Activated CD4-positive, CD25-positive, alpha-beta regulatory T cell treated with anti-CD3 and anti-CD28 coated beads, Interleukin-2, amount 50 U/mL, for 72 hours (primary cell): ENCODE data around the gene OTOA.
A peak's percentile ranks its signal among the peaks of the same experiment; 100 is the strongest.
"Not testable (repeated sequence)": the region's sequence is repeated elsewhere in the genome, so short reads cannot be mapped to it uniquely, and the experiment has no call there.

ENCODE experiments used
- DNase-seq: peaks from one replicate; pipeline ENCODE4 v3.0.0; 2021

Gene OTOA

GRCh38 chr16:21683184-21683583 is 19.4 kb downstream of the OTOA start:
- DNase-seq, result no peak

DNA sequence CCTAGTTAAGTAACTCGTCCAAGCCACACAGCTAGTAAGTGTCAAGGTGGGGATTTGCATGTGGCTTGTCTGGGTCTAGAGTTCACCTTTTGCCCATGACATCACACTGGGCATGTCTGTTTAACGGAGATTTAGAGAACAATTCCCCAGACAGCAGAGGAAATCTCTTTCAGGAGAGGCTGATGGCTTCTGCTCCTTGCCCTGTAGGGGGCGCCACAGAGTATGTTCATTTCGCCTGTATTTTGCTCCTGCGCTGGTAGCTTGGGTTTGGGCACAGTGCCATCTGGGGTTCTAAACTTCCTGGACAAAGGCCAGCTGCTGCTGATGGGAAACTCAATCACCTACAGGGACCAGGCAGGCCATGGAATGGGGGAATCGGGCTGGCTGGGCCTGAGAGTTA is 20.4 kb downstream of the OTOA start:
- DNase-seq, result peak; percentile 53

- no peak for DNase-seq
Observed at GRCh38 chr16:21685034-21685455, 21.3 kb downstream of the OTOA start.

- no peak for DNase-seq
Observed at GRCh38 chr16:21689107-21689506, 25.3 kb downstream of the OTOA start.

DNA sequence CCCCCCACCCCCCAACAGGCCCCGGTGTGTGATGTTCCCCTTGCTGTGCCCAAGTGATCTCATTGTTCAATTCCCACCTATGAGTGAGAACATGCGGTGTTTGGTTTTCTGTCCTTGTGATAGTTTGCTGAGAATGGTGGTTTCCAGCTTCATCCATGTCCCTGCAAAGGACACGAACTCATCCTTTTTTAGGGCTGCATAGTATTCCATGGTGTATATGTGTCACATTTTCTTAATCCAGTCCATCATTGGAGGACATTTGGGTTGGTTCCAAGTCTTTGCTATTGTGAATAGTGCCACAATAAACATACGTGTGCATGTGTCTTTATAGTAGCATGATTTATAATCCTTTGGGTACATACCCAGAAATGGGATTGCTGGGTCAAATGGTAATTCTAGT is 27.2 kb downstream of the OTOA start:
- DNase-seq, result not testable (repeated sequence)

GRCh38 chr16:21694609-21695008 is 30.8 kb downstream of the OTOA start:
- DNase-seq, result no peak

DNA sequence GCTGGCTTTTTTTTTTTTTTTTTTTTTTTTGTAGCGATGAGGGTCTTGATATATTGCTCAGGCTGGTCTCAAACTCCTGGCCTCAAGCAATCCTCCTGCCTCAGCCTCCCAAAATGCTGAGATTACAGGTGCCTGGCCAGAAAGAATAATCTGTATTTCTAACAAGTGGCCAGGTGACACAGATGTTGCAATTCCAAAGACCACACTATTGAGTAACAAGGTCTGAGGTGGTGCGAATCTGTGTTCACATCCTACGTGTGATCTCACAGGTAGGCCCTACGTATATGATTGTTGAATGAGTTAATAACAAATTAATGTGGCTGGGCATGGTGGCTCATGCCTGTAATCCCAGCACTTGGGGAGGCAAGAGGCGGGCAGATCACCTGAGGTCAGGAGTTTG is 33.3 kb downstream of the OTOA start:
- DNase-seq, result no peak

DNA sequence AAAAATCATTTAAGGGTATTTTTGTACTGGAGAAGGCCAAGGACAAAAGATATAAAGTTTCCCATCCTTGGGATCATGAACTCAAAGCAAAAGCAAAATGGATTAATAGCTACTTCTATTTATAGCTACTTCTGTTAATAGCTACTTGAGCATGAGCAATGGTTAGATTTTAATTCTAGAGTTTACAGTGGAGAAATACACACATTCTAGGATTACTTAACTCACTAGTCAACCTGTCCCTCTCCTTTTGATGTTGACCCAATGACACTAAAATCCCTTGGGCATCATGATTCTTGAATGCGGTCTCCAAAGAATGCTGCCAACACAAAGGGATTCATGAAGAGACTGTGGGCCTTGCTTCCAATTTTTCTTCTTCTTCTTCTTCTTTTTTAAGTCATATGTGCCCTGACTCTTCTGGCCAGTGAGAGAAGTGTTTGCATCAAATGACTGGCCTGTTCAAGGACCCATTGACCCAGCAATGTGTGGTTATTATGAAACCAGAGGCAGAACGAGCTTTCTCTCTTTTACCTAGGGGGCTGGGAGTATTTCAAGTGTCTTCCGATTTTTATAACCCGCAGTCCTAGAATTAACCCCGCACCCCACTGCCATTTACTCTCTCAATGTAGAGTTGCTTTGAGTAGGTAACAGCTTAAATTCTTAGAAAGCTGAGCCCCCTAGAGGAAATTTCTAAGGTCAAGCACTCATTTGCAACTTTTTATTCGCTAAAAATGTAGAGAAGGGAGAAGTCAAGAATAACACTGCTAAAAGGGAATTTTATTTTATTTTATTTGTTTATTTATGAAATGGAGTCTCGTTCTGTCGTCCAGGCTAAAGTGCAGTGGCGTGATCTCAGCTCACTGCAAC is 34.6 kb downstream of the OTOA start:
- DNase-seq, result no peak

GRCh38 chr16:21701271-21701670 is 37.5 kb downstream of the OTOA start:
- no peak for DNase-seq

GRCh38 chr16:21702276-21702675 is 38.5 kb downstream of the OTOA start:
- no peak for DNase-seq

DNA sequence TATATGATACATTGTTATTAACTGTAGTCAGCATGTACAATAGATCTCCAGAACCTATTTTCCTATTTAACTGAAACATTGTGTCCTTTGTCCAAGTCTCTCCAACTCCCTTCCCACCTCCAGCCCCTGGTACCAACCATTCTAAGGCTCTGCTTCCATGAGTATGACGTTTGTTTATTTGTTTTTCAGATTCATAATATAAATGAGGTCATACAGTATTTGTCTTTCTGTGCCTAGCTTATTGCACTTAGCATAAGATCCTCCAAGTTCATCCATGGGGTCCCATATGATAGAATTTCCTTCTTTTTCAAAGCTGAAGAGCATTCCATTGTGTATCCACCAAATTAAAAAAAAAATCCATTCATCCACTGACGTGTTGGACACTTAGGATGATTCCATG is 39.4 kb downstream of the OTOA start:
- no peak for DNase-seq

DNA sequence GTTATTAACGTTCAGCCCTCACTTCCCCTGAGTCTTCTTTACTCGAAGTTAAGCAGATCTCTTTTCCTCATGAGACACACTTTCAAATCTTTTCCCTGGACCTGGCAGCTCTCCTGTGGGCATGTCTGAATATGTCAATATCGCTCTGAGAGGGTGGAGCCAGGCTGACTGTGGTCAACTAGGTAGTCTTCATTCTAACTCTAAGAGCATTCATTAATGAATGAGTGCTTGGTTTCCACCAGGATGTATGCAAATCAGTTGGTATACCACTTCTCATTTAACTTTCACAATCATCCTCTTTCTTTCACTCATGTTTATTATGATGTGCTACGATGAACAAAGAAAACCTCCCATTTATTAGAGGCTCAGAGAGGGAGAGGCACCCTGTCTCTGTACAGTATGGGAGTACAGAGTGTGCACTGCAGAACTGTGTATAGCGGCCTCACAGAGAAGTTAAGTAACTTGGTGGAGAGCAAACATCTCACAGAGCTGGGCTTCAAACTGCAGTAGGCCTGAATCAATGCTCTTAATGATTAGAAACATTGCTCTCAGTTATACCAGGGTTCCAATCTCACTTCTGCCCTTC is 39.9 kb downstream of the OTOA start:
- no peak for DNase-seq

GRCh38 chr16:21704266-21704665 is 40.5 kb downstream of the OTOA start:
- DNase-seq, result no peak

DNA sequence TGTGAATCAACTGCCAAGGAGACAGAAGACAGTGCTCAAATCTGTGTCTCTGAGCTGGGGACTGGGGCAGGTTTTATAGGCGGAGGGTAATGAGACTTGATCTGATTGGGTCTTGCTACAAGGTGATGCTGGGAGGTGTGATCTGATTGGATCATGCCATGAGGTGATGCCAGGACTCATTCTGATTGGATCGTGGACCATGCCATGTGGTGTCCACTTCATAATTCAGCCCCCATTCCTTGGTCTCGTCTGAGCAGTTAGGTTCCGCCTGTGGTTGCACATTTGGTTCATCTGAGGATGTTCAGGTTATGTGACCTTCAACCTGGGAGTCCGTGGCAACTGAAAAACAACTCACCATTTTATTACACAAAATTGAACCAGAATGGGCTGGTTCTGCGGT is 41.0 kb downstream of the OTOA start:
- DNase-seq, result no peak

DNA sequence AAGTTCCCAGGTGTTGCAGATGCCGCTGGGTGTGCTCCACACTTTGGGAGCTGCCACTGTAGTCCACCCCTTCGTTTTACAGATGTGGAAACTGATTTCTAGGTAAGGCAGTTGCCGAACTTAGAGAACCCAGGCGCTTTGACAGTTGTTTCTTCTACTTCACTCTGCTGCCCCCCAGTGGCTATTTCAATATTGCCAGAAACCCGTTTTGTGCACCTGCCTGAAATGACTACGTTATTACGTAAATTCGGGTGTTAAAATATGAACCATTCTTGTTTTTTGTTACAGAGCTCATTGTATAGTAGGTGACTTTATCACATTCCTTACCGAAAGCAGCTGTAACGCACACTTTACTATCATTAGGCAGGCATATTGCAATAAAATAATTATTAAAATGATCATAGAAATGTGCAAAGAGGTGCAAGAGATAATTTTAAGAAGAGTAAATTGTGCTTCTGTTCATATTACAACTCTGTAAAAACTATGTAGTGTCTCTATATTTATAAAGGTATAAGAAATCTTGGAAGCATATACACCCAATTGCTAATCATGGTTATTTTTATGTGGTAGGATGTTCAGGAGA is 44.9 kb downstream of the OTOA start:
- DNase-seq, result peak; percentile 82

DNA sequence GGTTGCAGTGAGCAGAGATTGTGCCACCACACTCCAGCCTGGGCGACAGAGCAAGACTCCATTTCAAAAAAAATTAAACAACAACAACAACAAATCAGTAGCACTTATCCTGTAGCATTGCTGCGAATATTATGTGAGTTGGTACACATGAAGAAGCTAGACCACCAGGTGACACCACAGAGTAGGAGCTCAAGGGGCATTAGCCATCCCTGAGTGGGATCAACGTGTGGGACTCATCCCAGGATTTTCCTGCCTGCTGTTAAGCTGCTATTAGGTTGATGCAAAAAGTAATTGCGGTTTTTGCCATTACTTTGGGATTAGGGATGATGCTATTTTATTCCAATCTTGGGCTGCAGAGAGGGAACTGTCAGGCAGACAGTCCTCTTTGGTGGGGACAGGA is 47.2 kb downstream of the OTOA start:
- no peak for DNase-seq

DNA sequence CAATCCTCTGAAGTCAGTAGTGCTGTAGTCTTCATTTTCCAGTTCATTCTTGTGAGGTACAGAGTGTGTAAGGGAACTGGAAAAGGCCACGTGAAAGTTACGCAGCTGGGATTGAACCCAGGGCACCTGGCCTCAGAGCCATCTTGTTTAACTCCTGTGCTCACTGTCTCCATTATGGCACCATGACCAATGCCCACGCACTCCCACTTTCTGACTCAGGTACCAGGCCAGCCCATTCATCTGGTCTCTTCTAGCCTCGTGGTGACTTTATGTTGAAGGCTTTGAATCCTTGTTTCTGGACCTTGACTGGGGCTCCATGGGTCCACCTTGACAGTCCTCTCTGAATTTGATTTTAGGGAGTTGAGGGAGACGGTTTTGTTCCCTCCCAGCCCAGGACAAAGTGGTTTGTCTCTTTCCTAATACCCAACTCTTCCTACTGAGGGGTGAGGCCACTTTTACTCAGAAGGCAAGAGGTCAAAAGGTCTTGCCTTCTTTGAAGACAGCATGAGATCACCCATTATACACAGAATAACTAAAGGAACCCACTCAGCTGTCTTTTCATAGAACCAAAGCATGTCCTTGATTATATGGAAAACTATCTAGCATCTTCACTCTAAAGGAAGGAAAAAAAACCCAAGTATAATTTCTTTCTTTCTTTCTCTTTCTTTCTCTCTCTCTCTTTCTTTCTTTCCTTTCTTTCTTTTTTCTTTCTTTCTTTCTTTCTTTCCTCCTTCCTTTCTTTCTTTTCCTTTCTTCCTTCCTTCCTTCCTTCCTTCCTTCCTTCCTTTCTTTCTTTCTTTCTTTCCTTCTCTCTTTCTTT is 50.0 kb downstream of the OTOA start:
- no peak for DNase-seq

DNA sequence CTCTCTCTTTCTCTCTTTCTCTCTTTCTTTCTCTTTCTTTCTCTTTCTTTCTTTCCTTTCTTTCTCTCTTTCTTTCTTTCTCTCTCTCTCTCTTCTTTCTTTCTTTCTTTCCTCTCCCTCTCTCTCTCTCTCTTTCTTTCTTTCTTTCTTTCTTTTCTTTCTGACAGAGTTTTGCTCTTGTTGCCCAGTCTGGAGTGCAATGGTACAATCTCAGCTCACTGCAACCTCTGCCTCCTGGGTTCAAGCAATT is 50.5 kb downstream of the OTOA start:
- DNase-seq, result not testable (repeated sequence)

GRCh38 chr16:21717608-21718007 is 53.8 kb downstream of the OTOA start:
- DNase-seq, result no peak

DNA sequence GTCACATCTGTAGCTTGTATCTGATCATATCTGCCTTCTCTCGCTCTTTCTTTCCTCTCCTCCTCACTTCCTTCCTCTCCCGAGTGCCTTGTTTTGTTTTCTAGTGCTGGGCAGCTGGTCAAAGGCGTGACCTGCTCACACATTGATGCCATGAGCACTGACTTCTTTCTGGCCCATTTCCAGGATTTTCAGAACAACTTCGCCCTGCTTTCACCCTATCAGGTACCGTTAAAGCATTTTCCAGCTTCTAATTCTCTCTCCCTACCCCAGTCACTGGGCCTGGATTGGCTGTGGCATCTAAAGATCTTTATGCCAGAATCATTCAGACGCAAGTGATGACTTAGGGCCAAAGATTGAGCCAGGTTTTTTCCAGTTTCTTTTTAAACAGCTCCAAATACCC is 55.5 kb downstream of the OTOA start:
- no peak for DNase-seq

DNA sequence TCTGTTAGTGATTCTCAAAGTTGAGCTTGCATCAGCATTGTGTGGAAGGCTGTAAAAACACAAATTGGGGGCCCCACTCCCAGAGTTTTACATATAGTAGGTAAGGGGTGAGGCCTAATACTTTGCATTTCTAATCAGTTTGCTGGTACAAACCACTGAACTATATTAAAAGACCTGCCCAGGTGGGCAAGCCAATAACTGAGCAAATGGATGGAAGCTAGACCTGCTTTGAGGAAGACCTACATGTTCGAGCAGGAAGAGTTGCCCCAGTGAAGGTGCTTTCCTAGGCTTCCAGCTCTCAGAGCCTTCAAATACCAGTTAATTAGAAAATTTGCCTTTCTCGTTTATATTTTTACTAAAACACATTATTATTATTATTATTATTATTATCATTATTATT is 56.8 kb downstream of the OTOA start:
- DNase-seq, result no peak

DNA sequence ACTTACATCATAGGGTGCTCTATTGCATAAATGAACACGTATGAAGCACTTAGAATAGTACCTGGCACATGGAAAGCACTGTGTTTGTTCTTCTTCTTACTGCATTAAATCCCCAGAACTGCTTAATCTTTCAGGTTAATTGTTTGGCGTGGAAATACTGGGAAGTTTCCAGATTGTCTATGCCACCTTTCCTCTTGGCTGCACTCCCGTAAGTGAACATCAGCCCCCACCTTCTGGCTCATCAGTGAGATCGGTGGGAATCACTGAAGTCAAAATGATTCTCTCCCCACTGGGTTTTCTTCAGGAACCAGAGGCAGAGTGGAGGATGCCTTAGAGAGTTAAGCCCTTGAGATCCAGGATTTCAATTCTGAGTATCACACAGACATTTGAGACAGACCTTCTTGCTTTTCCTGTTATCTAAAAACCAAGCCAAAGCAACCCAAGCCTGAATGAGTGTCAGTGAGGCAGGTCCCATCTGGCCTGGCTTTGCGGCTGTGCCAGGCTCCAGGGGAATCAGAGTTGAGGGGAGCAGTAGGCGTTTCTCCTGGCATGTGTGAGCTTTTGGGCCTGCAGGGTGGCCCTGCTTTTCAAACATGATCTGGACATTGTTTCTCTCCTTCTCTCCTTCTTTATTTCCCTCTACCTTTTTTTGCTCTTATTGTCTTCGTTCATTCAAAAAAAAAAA is 59.1 kb downstream of the OTOA start:
- no peak for DNase-seq

DNA sequence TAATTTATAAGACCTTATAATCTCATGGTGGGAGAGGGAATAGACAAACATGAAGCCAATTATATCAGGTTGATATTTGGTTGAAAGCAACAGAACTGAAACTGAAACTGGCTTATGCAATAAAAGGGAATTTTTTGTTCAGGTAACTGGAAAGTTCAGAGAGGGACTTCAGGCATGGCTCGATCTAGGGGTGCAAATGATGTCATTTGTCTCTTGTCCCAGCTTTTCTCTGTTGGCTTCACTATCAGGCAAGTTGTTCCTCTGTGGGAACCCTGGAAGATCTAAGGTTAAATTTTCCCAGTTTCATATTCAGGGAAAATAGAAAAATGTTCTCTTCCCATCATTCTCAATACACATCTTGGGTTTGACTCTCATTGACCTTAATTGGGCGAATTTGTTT is 59.8 kb downstream of the OTOA start:
- no peak for DNase-seq
